Ishikawa (cell line): ENCODE data around the gene PDGFB.

Experiments
- EGR1 ChIP-seq: IDR thresholded peaks from 2 replicates; pipeline ENCODE4 v1.6.1; 2012
- EP300 ChIP-seq: IDR thresholded peaks from 2 replicates; pipeline ENCODE4 v1.6.1; 2012; ENCODE audit warnings: borderline replicate concordance
- FOXM1 ChIP-seq: IDR thresholded peaks from 2 replicates; pipeline ENCODE4 v1.6.1; 2012; ENCODE audit warnings: low read depth, borderline replicate concordance
- MAX ChIP-seq: IDR thresholded peaks from 2 replicates; pipeline ENCODE4 v1.6.1; 2012
- REST ChIP-seq: IDR thresholded peaks from 2 replicates; pipeline ENCODE4 v1.6.1; 2012; ENCODE audit warnings: low read depth, mild to moderate bottlenecking
- TAF1 ChIP-seq: IDR thresholded peaks from 2 replicates; pipeline ENCODE4 v1.6.1; 2012; ENCODE audit warnings: low read depth, mild to moderate bottlenecking

GRCh38 chr22:39208013-39208680, 36.6 kb downstream of the PDGFB start:
- TF ChIP-seq TAF1 (no peak), EGR1 (no peak), FOXM1 (no peak), EP300 (no peak), MAX (no peak), REST (no peak)
